HepG2 (cell line): Measurements from ENCODE around the gene PRRT1B. TPM values are rescaled to one million over a fixed set of nuclear protein-coding genes. Genes with fewer than 3 reads are reported as not detected.
A peak's percentile ranks its signal among the peaks of the same experiment; 100 is the strongest.

Source experiments
- CENPT ChIP-seq: sonication (generic); formaldehyde crosslinking; IDR thresholded peaks from 2 replicates; pipeline ENCODE4 v1.8.0; 2022; ENCODE audit warnings: low read depth, mild to moderate bottlenecking, moderate library complexity, missing genetic modification reagents
- HMG20B ChIP-seq: conservative IDR thresholded peaks from 2 replicates; pipeline ENCODE4 v1.6.1; 2016; ENCODE audit warnings: missing genetic modification reagents, missing compliant biosample characterization
- MATR3 ChIP-seq: sonication (generic); formaldehyde crosslinking; IDR thresholded peaks from 2 replicates; pipeline ENCODE4 v1.4.0; 2020; ENCODE audit warnings: missing genetic modification reagents
- NFE2L2 ChIP-seq: fragments of 150-350 bp; IDR thresholded peaks from 2 replicates; pipeline ENCODE4 v1.6.1; 2014; ENCODE audit warnings: low read length
- SOX5 ChIP-seq: IDR thresholded peaks from 2 replicates; pipeline ENCODE4 v1.6.1; 2016; ENCODE audit warnings: borderline replicate concordance
- SOX6 ChIP-seq, 2 experiments: fragments of 450-650 bp in 1 of 2; sonication (generic) in 1 of 2; formaldehyde crosslinking in 1 of 2; IDR thresholded peaks; 2 replicates each; pipeline versions ENCODE4 v1.4.0 to v1.6.1; 2017 to 2020; ENCODE audit warnings: antibody characterized with exemption in 1 of 2, mild to moderate bottlenecking in 1 of 2, missing genetic modification reagents in 1 of 2
- SRSF4 ChIP-seq: fragments of 200-400 bp; formaldehyde crosslinking; IDR thresholded peaks from one replicate; pipeline ENCODE4 v1.6.1; 2018; ENCODE audit warnings: mild to moderate bottlenecking, low read depth, low read length, moderate library complexity; ENCODE audit not compliant: poor library complexity, severe bottlenecking
- ZNF720 ChIP-seq: sonication (generic); formaldehyde crosslinking; IDR thresholded peaks from 2 replicates; pipeline ENCODE4 v1.4.0; 2020; ENCODE audit warnings: missing genetic modification reagents
- polyA plus RNA-seq, 8 experiments: library from polyadenylated mRNA; depleted of rRNA in 3 of 8; stranded (reverse) in 7 of 8; unstranded in 1 of 8; fragments of >200 nt; fragmentation: Illumina TruSeq in 4 of 8; extraction: Trizol in 4 of 8; gene quantifications; 2 replicates each; pipeline versions ENCODE4 v1.2.1 to v1.2.3, GENCODE V29; 2011 to 2016; ENCODE audit warnings: low read depth in 4 of 8, missing spikeins in 1 of 8, mixed read lengths in 1 of 8; ENCODE audit not compliant: insufficient read depth in 1 of 8
- total RNA-seq, 5 experiments: library from RNA; depleted of rRNA; stranded (reverse); fragments of >200 nt; fragmentation: Illumina TruSeq; extraction: Trizol; gene quantifications; 2 replicates each; pipeline ENCODE4 v1.2.3, GENCODE V29; 2016; ENCODE audit warnings: low read depth in 1 of 5
- TF ChIP-seq, protein P1 (sequence below): sonication (generic); formaldehyde crosslinking; IDR thresholded peaks from 2 replicates; pipeline ENCODE4 v1.4.0; 2020; ENCODE audit warnings: mild to moderate bottlenecking, missing genetic modification reagents, borderline replicate concordance
- TF ChIP-seq, protein P2 (sequence below): sonication (generic); formaldehyde crosslinking; IDR thresholded peaks from 2 replicates; pipeline ENCODE4 v1.4.0; 2020; ENCODE audit warnings: mild to moderate bottlenecking, low read depth, missing genetic modification reagents
- TF ChIP-seq, protein P3 (sequence below): sonication (generic); formaldehyde crosslinking; IDR thresholded peaks from 2 replicates; pipeline ENCODE4 v1.4.0; 2020; ENCODE audit warnings: mild to moderate bottlenecking, missing genetic modification reagents
- TF ChIP-seq, protein P4 (sequence below): sonication (generic); formaldehyde crosslinking; IDR thresholded peaks from 2 replicates; pipeline ENCODE4 v1.8.1; 2023; ENCODE audit warnings: mild to moderate bottlenecking, missing genetic modification reagents, borderline replicate concordance
- TF ChIP-seq, protein P5 (sequence below), 2 experiments: IDR thresholded peaks; 2 replicates each; pipeline ENCODE4 v1.6.1; 2011 to 2012; ENCODE audit warnings: low read length in 2 of 2, borderline replicate concordance in 1 of 2, low read depth in 1 of 2, mild to moderate bottlenecking in 1 of 2, moderate library complexity in 1 of 2
- TF ChIP-seq, protein P6 (sequence below): sonication (generic); formaldehyde crosslinking; IDR thresholded peaks from 2 replicates; pipeline ENCODE4 v1.4.0; 2020; ENCODE audit warnings: missing genetic modification reagents
- TF ChIP-seq, protein P7 (sequence below): IDR thresholded peaks from 2 replicates; pipeline ENCODE4 v1.6.1; 2016; ENCODE audit warnings: control low read depth

The PRRT1B gene
- total and polyA plus RNA-seq, 2 of the 13 experiments (the other 11 are each of a cell fraction or from before 2014, with no cell fraction given) = not detected

DNA sequence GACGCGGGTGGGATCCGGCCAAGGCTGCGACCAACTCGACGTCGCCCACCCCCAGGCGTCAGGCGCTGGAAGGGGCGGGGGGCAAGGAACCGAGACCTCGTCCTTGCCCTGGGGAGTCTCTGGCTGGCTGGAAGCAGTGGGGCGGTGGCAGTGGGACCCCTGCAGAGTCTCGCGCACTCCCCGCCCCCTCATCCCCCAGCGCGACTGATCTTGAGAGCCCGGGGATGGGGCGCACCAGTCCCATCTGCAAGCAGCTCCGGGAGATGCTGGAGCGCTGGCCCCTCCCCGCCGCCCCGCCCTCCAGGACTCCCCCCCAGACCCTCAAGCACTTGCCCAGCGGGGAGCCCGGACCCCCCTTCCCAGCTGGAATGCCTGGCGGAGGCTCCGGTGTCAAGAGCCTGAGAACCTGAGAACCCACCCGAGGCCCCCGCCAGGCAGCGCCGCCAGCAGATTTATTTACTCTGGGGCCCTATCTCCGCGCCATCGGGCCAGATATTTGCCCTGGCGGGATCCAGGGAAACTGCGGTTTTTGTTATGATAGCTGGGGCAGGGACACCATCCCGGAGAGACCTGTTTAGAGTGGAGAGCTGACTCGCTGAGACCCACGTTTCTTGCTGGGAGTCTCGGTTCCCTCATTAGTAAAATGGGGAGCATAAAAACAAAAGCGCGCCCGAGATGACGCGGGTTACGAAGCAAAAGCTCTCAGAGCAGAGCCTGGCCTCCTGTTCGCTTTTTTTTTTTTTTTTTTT lies 1.2 kb downstream of the PRRT1B start (continued):
- TF ChIP-seq, protein P1, sequence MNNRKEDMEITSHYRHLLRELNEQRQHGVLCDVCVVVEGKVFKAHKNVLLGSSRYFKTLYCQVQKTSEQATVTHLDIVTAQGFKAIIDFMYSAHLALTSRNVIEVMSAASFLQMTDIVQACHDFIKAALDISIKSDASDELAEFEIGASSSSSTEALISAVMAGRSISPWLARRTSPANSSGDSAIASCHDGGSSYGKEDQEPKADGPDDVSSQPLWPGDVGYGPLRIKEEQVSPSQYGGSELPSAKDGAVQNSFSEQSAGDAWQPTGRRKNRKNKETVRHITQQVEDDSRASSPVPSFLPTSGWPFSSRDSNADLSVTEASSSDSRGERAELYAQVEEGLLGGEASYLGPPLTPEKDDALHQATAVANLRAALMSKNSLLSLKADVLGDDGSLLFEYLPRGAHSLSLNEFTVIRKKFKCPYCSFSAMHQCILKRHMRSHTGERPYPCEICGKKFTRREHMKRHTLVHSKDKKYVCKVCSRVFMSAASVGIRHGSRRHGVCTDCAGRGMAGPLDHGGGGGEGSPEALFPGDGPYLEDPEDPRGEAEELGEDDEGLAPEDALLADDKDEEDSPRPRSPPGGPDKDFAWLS (CRISPR knock-in tag) = no peak
- TF ChIP-seq HMG20B (CRISPR knock-in tag) = peak; percentile 82
- TF ChIP-seq, protein P2, sequence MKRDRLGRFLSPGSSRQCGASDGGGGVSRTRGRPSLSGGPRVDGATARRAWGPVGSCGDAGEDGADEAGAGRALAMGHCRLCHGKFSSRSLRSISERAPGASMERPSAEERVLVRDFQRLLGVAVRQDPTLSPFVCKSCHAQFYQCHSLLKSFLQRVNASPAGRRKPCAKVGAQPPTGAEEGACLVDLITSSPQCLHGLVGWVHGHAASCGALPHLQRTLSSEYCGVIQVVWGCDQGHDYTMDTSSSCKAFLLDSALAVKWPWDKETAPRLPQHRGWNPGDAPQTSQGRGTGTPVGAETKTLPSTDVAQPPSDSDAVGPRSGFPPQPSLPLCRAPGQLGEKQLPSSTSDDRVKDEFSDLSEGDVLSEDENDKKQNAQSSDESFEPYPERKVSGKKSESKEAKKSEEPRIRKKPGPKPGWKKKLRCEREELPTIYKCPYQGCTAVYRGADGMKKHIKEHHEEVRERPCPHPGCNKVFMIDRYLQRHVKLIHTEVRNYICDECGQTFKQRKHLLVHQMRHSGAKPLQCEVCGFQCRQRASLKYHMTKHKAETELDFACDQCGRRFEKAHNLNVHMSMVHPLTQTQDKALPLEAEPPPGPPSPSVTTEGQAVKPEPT = no peak
- no peak for TF ChIP-seq SOX5 (CRISPR knock-in tag)
- TF ChIP-seq, protein P3, sequence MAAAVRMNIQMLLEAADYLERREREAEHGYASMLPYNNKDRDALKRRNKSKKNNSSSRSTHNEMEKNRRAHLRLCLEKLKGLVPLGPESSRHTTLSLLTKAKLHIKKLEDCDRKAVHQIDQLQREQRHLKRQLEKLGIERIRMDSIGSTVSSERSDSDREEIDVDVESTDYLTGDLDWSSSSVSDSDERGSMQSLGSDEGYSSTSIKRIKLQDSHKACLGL (CRISPR knock-in tag) = no peak
- TF ChIP-seq SOX6 (IDR thresholded peaks at IDR 0.05) = no peak
- peak; percentile 39; the same call in 1 of the 2 replicates for TF ChIP-seq SOX6 (CRISPR knock-in tag; IDR thresholded peaks at IDR 0.05)
- TF ChIP-seq, protein P4, sequence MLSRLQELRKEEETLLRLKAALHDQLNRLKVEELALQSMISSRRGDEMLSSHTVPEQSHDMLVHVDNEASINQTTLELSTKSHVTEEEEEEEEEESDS = no peak
- no peak for TF ChIP-seq NFE2L2
- TF ChIP-seq SRSF4 = no peak
- no peak for TF ChIP-seq CENPT
- TF ChIP-seq, protein P5, sequence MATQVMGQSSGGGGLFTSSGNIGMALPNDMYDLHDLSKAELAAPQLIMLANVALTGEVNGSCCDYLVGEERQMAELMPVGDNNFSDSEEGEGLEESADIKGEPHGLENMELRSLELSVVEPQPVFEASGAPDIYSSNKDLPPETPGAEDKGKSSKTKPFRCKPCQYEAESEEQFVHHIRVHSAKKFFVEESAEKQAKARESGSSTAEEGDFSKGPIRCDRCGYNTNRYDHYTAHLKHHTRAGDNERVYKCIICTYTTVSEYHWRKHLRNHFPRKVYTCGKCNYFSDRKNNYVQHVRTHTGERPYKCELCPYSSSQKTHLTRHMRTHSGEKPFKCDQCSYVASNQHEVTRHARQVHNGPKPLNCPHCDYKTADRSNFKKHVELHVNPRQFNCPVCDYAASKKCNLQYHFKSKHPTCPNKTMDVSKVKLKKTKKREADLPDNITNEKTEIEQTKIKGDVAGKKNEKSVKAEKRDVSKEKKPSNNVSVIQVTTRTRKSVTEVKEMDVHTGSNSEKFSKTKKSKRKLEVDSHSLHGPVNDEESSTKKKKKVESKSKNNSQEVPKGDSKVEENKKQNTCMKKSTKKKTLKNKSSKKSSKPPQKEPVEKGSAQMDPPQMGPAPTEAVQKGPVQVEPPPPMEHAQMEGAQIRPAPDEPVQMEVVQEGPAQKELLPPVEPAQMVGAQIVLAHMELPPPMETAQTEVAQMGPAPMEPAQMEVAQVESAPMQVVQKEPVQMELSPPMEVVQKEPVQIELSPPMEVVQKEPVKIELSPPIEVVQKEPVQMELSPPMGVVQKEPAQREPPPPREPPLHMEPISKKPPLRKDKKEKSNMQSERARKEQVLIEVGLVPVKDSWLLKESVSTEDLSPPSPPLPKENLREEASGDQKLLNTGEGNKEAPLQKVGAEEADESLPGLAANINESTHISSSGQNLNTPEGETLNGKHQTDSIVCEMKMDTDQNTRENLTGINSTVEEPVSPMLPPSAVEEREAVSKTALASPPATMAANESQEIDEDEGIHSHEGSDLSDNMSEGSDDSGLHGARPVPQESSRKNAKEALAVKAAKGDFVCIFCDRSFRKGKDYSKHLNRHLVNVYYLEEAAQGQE (IDR thresholded peaks at IDR 0.05; ENCODE audit: borderline replicate concordance in 1 of 2, low read depth in 1 of 2, low read length in 2 of 2) = no peak
- TF ChIP-seq, protein P6, sequence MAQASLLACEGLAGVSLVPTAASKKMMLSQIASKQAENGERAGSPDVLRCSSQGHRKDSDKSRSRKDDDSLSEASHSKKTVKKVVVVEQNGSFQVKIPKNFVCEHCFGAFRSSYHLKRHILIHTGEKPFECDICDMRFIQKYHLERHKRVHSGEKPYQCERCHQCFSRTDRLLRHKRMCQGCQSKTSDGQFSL (CRISPR knock-in tag) = no peak
- TF ChIP-seq ZNF720 (CRISPR knock-in tag) = no peak
- TF ChIP-seq MATR3 (CRISPR knock-in tag) = no peak
- TF ChIP-seq, protein P7, sequence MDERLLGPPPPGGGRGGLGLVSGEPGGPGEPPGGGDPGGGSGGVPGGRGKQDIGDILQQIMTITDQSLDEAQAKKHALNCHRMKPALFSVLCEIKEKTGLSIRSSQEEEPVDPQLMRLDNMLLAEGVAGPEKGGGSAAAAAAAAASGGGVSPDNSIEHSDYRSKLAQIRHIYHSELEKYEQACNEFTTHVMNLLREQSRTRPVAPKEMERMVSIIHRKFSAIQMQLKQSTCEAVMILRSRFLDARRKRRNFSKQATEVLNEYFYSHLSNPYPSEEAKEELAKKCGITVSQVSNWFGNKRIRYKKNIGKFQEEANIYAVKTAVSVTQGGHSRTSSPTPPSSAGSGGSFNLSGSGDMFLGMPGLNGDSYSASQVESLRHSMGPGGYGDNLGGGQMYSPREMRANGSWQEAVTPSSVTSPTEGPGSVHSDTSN = no peak
